Measurements from ENCODE around the gene RERE.
A peak's percentile ranks its signal among the peaks of the same experiment; 100 is the strongest.

RERE gene

DNA sequence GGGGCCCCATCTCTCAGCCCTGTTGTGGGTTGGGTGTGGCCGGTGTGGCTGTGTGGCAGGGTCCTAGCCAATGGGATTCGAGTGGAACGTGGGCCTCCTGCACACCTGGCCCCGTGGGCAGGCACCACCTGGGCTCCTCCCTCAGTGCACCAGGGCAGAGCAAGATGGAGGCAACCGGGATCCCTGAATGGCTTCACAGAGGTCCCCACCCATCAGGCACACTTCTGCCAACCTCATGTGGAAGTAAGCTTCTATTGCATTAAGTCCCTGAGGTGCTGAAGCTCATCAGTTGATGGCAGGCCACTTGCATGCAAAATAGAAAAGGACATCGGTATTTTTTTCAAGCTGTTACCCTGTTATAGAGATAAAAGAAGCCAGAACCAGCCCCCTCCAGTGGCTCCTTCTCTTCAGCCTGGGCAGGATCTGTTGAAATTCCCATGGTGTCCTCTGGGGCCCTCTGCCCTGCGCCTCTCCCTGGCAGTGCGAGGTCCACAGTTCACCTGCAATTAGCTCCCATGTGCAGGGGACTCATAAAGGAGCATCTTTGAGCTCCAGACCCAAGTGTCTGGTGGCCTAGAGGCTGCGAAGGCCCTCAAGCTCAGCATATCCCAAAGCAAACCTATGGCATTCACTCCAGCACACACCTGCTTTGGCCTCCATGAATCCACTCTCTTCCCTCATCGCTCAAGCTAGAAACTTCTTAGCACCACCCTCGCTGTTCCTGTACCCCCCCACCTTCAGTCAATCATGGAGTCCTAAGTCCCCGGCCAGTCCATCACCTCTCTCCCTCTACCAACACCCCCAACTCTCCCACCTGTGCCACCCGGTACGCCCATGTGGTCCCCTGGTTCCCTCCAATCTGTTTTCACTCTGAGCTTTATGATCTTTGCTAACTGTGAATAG, 501.6 kb downstream of the RERE start:
- H3K27ac ChIP-seq: no peak overlapping the region
- TF ChIP-seq, protein P1, sequence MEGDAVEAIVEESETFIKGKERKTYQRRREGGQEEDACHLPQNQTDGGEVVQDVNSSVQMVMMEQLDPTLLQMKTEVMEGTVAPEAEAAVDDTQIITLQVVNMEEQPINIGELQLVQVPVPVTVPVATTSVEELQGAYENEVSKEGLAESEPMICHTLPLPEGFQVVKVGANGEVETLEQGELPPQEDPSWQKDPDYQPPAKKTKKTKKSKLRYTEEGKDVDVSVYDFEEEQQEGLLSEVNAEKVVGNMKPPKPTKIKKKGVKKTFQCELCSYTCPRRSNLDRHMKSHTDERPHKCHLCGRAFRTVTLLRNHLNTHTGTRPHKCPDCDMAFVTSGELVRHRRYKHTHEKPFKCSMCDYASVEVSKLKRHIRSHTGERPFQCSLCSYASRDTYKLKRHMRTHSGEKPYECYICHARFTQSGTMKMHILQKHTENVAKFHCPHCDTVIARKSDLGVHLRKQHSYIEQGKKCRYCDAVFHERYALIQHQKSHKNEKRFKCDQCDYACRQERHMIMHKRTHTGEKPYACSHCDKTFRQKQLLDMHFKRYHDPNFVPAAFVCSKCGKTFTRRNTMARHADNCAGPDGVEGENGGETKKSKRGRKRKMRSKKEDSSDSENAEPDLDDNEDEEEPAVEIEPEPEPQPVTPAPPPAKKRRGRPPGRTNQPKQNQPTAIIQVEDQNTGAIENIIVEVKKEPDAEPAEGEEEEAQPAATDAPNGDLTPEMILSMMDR (conservative IDR thresholded peaks at IDR 0.05): no peak
- no peak for TF ChIP-seq ZFX (IDR thresholded peaks at IDR 0.05)

GRCh38 chr1:8314346-8315280, 502.8 kb downstream of the RERE start:
- no peak for TF ChIP-seq ZFX (IDR thresholded peaks at IDR 0.05)
- TF ChIP-seq, protein P1 (conservative IDR thresholded peaks at IDR 0.05): peak; percentile 94
- peak overlapping the region; percentile 4; the same call in 1 of the 2 replicates for H3K27ac ChIP-seq

DNA sequence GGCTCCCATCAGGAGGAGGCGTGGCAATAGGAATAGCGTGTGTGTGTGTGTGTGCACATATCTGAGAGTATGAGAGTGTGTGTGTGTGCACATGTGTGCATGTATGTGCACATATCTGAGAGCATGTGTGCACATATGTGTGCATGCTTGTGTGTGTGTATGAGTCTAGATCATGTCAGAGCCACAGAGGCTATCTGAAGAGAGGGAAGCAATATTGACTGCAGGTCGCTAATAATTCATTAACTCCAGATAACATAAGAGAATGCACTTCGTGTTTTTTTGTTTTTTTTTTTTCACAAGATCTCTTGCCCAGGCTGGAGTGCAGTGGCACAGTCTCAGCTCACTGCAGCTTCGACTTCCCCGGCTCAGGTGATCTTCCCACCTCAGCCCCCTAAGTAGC, 504.2 kb downstream of the RERE start:
- TF ChIP-seq, protein P1 (conservative IDR thresholded peaks at IDR 0.05): no peak
- no peak for TF ChIP-seq ZFX (IDR thresholded peaks at IDR 0.05)
- H3K27ac ChIP-seq: peak overlapping the region; percentile 4

DNA sequence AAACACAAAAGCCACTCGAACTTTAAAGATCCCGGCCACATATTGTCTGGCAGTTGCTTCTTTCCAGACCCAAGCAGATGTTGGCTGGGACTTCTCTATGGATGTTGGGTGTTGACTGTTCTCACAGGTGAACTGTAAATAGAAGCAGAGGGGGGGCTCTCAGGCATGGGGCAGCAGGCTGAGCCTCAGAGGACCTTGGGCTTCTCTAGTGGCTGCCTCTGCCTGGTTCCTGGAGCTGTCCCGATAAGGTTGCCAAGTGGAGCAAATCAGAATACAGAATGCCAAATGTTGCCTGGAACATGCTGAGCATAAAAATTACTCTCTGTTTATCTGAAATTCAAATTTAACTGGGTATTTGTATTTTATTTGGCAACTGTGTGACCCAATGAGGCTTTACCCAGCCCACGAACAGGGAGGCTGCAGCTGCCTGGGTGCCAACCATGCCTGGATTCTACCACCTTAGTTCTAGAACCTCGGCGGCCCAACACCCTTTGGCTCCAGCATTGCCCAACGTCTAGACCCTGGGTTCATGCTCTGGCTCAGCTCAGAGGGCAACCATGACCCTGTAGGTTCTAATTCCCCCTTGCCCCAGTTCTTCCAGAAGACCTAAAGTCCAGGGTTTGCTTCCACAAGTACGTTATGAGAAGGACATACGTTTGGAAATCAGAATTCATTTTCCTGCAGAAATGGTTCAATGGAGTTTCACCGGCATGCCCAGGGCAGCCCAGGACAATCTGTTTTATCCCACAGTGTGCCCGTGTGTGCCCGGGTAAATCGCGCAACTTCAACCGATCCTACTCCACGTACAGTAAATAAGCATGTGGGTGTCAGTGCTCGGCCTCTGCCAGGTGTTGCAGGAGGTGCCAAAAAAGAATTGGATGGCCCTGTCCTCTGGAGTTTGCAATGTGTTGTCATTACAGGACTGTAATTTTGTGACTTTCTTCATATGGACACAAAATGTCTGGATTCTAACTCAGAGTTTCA, 504.9 kb downstream of the RERE start:
- peak overlapping the region; percentile 1; the same call in 1 of the 2 replicates for H3K27ac ChIP-seq
- TF ChIP-seq, protein P1 (conservative IDR thresholded peaks at IDR 0.05): no peak
- no peak for TF ChIP-seq ZFX (IDR thresholded peaks at IDR 0.05)

DNA sequence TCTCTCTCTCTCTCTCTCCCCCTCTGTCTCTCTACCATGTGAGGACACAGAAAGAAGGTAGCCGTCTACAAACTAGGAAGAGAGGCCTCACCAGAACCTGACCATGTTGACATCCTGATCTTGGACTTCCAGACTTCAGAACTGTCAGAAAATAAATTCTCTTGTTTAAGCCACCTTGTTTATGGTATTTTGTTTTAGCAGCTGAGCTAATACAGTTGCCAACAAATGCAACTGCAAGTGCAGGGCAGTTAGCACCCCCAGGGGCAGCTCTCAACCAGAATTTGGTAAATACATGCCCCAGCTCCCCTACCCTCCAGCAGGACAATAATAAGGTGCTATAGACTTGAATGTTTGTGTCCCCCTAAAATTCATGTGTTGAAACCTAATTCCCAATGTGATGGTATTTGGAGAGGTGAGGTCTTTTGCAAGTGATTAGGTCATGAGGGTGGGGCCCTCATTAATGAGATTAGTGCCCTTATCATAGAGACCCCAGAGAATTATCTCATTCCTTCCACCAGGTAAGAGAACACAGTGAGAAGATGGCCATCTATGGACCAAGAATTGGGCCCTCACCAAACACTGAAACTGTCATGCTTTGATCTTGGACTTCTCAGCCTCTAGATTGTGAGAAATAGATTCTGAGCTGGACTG, 506.2 kb downstream of the RERE start:
- H3K27ac ChIP-seq: no peak overlapping the region
- no peak for TF ChIP-seq ZFX (IDR thresholded peaks at IDR 0.05)
- TF ChIP-seq, protein P1 (conservative IDR thresholded peaks at IDR 0.05): no peak

DNA sequence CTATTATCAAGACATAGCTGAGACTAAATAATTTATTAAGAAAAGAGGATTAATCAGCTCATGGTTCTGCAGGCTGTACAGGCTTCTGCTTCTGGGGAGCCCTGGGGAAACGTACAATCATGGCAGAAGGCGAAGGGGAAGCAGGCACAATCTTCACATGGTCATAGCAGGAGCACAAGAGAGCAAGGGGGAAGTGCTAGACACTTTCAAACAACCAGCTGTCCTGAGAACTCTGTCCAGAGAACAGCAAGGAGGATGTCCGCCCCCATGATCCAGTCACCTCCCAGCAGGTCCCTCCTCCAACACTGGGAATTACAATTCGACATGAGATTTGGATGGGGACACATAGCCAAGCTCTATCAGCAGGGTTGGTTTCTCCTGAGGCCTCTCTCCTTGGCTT, 509.8 kb downstream of the RERE start:
- no peak overlapping the region for H3K27ac ChIP-seq
- no peak for TF ChIP-seq ZFX (IDR thresholded peaks at IDR 0.05)
- TF ChIP-seq, protein P1 (conservative IDR thresholded peaks at IDR 0.05): no peak

Data from C4-2B (cell line).